NCI-H1105 treated with DMSO at 0.1 percent for 48 hours (cell line): ENCODE results near the gene FAM78A.
"Not testable (repeated sequence)": the region's sequence is repeated elsewhere in the genome, so short reads cannot be mapped to it uniquely, and the experiment has no call there.

Source experiments
- DNase-seq: peaks from one replicate; lab custom pipeline; 2025; lab: John Stamatoyannopoulos, UW

FAM78A gene

GRCh38 chr9:131263033-131263343 is 13.3 kb downstream of the FAM78A start:
- not testable (repeated sequence) for DNase-seq

GRCh38 chr9:131262327-131263032 is 13.8 kb downstream of the FAM78A start:
- no peak for DNase-seq

- no peak for DNase-seq
Observed at GRCh38 chr9:131260751-131261452, 15.4 kb downstream of the FAM78A start.

- DNase-seq = no peak
Observed at GRCh38 chr9:131259916-131260597, 16.3 kb downstream of the FAM78A start.

GRCh38 chr9:131259432-131259898 is 16.8 kb downstream of the FAM78A start:
- no peak for DNase-seq

GRCh38 chr9:131258698-131259431 is 17.4 kb downstream of the FAM78A start:
- DNase-seq = no peak

GRCh38 chr9:131258186-131258585 is 18.1 kb downstream of the FAM78A start:
- DNase-seq = no peak

GRCh38 chr9:131257266-131258025 is 18.9 kb downstream of the FAM78A start:
- no peak for DNase-seq

- no peak for DNase-seq
Observed at GRCh38 chr9:131255676-131256197, 20.6 kb downstream of the FAM78A start.

GRCh38 chr9:131254626-131255025 is 21.7 kb downstream of the FAM78A start:
- DNase-seq = no peak

- no peak for DNase-seq
Observed at GRCh38 chr9:131253891-131254491, 22.3 kb downstream of the FAM78A start.

GRCh38 chr9:131252120-131252519 is 24.2 kb downstream of the FAM78A start:
- DNase-seq = no peak

GRCh38 chr9:131246618-131247017 is 29.7 kb downstream of the FAM78A start:
- no peak for DNase-seq

GRCh38 chr9:131244331-131244730 is 32.0 kb downstream of the FAM78A start:
- not testable (repeated sequence) for DNase-seq

- DNase-seq = no peak
Observed at GRCh38 chr9:131240047-131240921, 36.0 kb downstream of the FAM78A start.

GRCh38 chr9:131239161-131239975 is 36.9 kb downstream of the FAM78A start:
- DNase-seq = no peak

- no peak for DNase-seq
Observed at GRCh38 chr9:131238402-131239021, 37.8 kb downstream of the FAM78A start.

GRCh38 chr9:131237931-131238401 is 38.3 kb downstream of the FAM78A start:
- no peak for DNase-seq
